HEK293 (cell line): ENCODE results near the gene GBF1.

Experiments
- CTCF ChIA-PET: fragments of 350-600 bp; formaldehyde crosslinking; extraction: SDS; loops from one replicate; lab custom pipeline; 2021; ENCODE audit warnings: antibody characterized with exemption; lab: Yijun Ruan, JAX
- POLR2A ChIA-PET: fragments of 300-600 bp; formaldehyde crosslinking; extraction: SDS; loops from one replicate; lab custom pipeline; 2020; ENCODE audit warnings: antibody characterized with exemption, inconsistent platforms; lab: Yijun Ruan, JAX
- H3K27ac ChIP-seq: fragments of 200-500 bp; sonication (Bioruptor generic); 2 replicates; pipeline ENCODE4 v1.5.1; 2014; ENCODE audit warnings: low read depth, low read length, control low read depth, inconsistent platforms; ENCODE audit errors: extremely low read depth
- H3K36me3 ChIP-seq, 2 experiments: fragments of 200-500 bp in 1 of 2; sonication (Bioruptor generic) in 1 of 2; 1 replicate in 1 of 2; 2 replicates in 1 of 2; pipeline ENCODE4 v1.5.1; 2014 to 2017; ENCODE audit warnings: inconsistent platforms in 2 of 2, low read length in 2 of 2; ENCODE audit not compliant: control insufficient read depth in 2 of 2, insufficient read depth in 1 of 2
- H3K4me1 ChIP-seq: fragments of 200-500 bp; sonication (Bioruptor generic); 2 replicates; pipeline ENCODE4 v1.5.1; 2014; ENCODE audit warnings: mild to moderate bottlenecking, low read length, inconsistent platforms; ENCODE audit not compliant: control insufficient read depth, insufficient read depth
- H3K4me3 ChIP-seq: 2 replicates; pipeline ENCODE4 v1.5.1; 2011; ENCODE audit warnings: low read depth, mild to moderate bottlenecking, control low read depth, low read length, moderate library complexity
- H3K9me3 ChIP-seq: fragments of 200-500 bp; sonication (Bioruptor generic); 2 replicates; pipeline ENCODE4 v1.5.1; 2014; ENCODE audit warnings: low read depth, low read length, inconsistent platforms; ENCODE audit not compliant: control insufficient read depth, insufficient read depth
- OSR2 ChIP-seq: fragments of 450-650 bp; formaldehyde crosslinking; IDR thresholded peaks from 2 replicates; pipeline ENCODE4 v1.5.1; 2016; ENCODE audit warnings: missing biosample characterization, missing genetic modification characterization
- OVOL3 ChIP-seq: fragments of 450-650 bp; formaldehyde crosslinking; IDR thresholded peaks from 2 replicates; pipeline ENCODE4 v1.5.1; 2016; ENCODE audit warnings: missing biosample characterization, missing genetic modification characterization
- RBAK ChIP-seq: fragments of 450-650 bp; formaldehyde crosslinking; IDR thresholded peaks from 2 replicates; pipeline ENCODE4 v1.5.1; 2016; ENCODE audit warnings: missing biosample characterization, missing genetic modification characterization
- SP3 ChIP-seq: fragments of 450-650 bp; formaldehyde crosslinking; IDR thresholded peaks from 2 replicates; pipeline ENCODE4 v1.5.1; 2016; ENCODE audit warnings: missing biosample characterization, missing genetic modification characterization
- TCF7L2 ChIP-seq: IDR thresholded peaks from 2 replicates; pipeline ENCODE4 v1.6.1; 2011; ENCODE audit warnings: low read depth, mild to moderate bottlenecking, inconsistent platforms, low read length, moderate library complexity, borderline replicate concordance
- ZBTB21 ChIP-seq: fragments of 450-650 bp; formaldehyde crosslinking; IDR thresholded peaks from 2 replicates; pipeline ENCODE4 v1.5.1; 2017; ENCODE audit warnings: missing biosample characterization, missing genetic modification characterization
- ZFP37 ChIP-seq: fragments of 450-650 bp; formaldehyde crosslinking; IDR thresholded peaks from 2 replicates; pipeline ENCODE4 v1.5.1; 2016; ENCODE audit warnings: missing biosample characterization, missing genetic modification characterization
- ZIC2 ChIP-seq: fragments of 450-650 bp; formaldehyde crosslinking; IDR thresholded peaks from 2 replicates; pipeline ENCODE4 v1.5.1; 2016; ENCODE audit warnings: missing biosample characterization, missing genetic modification characterization
- ZNF112 ChIP-seq: fragments of 450-650 bp; formaldehyde crosslinking; IDR thresholded peaks from 2 replicates; pipeline ENCODE4 v1.5.0; 2017; ENCODE audit warnings: missing biosample characterization, missing genetic modification characterization
- ZNF121 ChIP-seq: fragments of 450-650 bp; formaldehyde crosslinking; IDR thresholded peaks from 2 replicates; pipeline ENCODE4 v1.5.1; 2016; ENCODE audit warnings: missing biosample characterization, missing genetic modification characterization
- ZNF138 ChIP-seq: fragments of 450-650 bp; formaldehyde crosslinking; IDR thresholded peaks from 2 replicates; pipeline ENCODE4 v1.5.1; 2016; ENCODE audit warnings: missing biosample characterization, missing genetic modification characterization, borderline replicate concordance
- ZNF157 ChIP-seq: fragments of 450-650 bp; formaldehyde crosslinking; IDR thresholded peaks from 2 replicates; pipeline ENCODE4 v1.5.1; 2016; ENCODE audit warnings: missing biosample characterization, missing genetic modification characterization
- ZNF16 ChIP-seq: fragments of 450-650 bp; formaldehyde crosslinking; IDR thresholded peaks from 2 replicates; pipeline ENCODE4 v1.5.1; 2016; ENCODE audit warnings: low read depth, missing biosample characterization, missing genetic modification characterization
- ZNF174 ChIP-seq: fragments of 450-650 bp; formaldehyde crosslinking; IDR thresholded peaks from 2 replicates; pipeline ENCODE4 v1.5.0; 2017; ENCODE audit warnings: missing biosample characterization, mild to moderate bottlenecking, missing genetic modification characterization
- ZNF350 ChIP-seq: fragments of 450-650 bp; formaldehyde crosslinking; IDR thresholded peaks from 2 replicates; pipeline ENCODE4 v1.5.0; 2017; ENCODE audit warnings: missing biosample characterization, mild to moderate bottlenecking, missing genetic modification characterization
- ZNF48 ChIP-seq: fragments of 450-650 bp; formaldehyde crosslinking; IDR thresholded peaks from 2 replicates; pipeline ENCODE4 v1.5.1; 2016; ENCODE audit warnings: missing biosample characterization, missing genetic modification characterization
- ZNF510 ChIP-seq: fragments of 450-650 bp; formaldehyde crosslinking; IDR thresholded peaks from 2 replicates; pipeline ENCODE4 v1.5.1; 2018; ENCODE audit warnings: mild to moderate bottlenecking, missing genetic modification characterization, missing biosample characterization; ENCODE audit not compliant: insufficient replicate concordance
- ZNF610 ChIP-seq: fragments of 450-650 bp; formaldehyde crosslinking; IDR thresholded peaks from 2 replicates; pipeline ENCODE4 v1.5.1; 2016; ENCODE audit warnings: missing biosample characterization, missing genetic modification characterization, borderline replicate concordance
- ZNF658 ChIP-seq: fragments of 450-650 bp; formaldehyde crosslinking; IDR thresholded peaks from 2 replicates; pipeline ENCODE4; 2016; ENCODE audit warnings: missing biosample characterization, missing genetic modification characterization
- ZNF660 ChIP-seq: fragments of 450-650 bp; IDR thresholded peaks from 2 replicates; pipeline ENCODE4 v1.5.1; 2018; ENCODE audit warnings: missing biosample characterization, mild to moderate bottlenecking, missing genetic modification characterization
- ZNF692 ChIP-seq: fragments of 450-650 bp; formaldehyde crosslinking; IDR thresholded peaks from 2 replicates; pipeline ENCODE4 v1.5.1; 2016; ENCODE audit warnings: missing biosample characterization, missing genetic modification characterization
- ZNF777 ChIP-seq: fragments of 450-650 bp; formaldehyde crosslinking; IDR thresholded peaks from 2 replicates; pipeline ENCODE4 v1.5.1; 2017; ENCODE audit warnings: missing biosample characterization, missing genetic modification characterization, borderline replicate concordance
- TF ChIP-seq, protein P1 (sequence below): fragments of 450-650 bp; formaldehyde crosslinking; IDR thresholded peaks from 2 replicates; pipeline ENCODE4 v1.5.1; 2016; ENCODE audit warnings: missing biosample characterization, missing genetic modification characterization

Gene GBF1

GRCh38 chr10:102200751-102201640 is 44.3 kb upstream of the GBF1 start:
- ChIA-PET POLR2A (no interaction called here), CTCF (interaction anchor here (0.6 kb wide), 2 partner anchors 31 to 152 kb away, joined by 3 read pairs; no protein-coding TSS in a partner anchor)

DNA sequence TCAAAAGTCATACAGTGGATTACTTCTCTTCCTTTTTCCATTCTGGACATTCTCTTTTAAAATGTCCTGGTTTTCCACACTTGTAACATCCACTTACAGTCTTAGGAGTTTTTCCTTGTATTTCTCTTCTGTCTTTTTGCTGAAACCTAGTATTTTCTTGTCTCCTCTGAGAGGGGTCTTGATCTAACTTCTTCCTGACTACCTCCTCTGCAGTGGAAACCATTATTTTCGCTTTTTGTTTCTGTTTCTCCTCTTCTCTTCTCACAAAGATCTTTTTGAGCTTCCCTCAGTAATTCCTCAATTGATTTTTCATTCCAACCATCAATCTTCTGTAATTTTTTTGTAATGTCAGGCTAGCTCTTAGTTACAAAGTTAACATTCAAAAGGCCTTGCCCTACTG is 42.9 kb upstream of the GBF1 start:
- ChIA-PET CTCF (interaction anchor here (0.8 kb wide), 1 partner anchor 28 kb away, joined by 3 read pairs; no protein-coding TSS in a partner anchor), POLR2A (no interaction called here)
- H3K9me3 ChIP-seq, result no peaks in the 10 kb centered on the region
- no peaks in the 10 kb centered on the region for H3K4me1 ChIP-seq
- H3K4me3 ChIP-seq, result no peak overlapping the region
- no peaks in the 10 kb centered on the region for H3K36me3 ChIP-seq
- TF ChIP-seq ZNF510 (tag by site-specific recombination) (no peak), ZNF777 (no peak), ZNF157 (tag by site-specific recombination) (no peak), ZNF658 (tag by site-specific recombination) (no peak), ZNF350 (tag by site-specific recombination) (no peak), SP3 (tag by site-specific recombination) (no peak), OVOL3 (tag by site-specific recombination) (no peak), ZNF16 (no peak), ZFP37 (no peak), ZBTB21 (tag by site-specific recombination) (no peak), ZNF112 (tag by site-specific recombination) (no peak)
- H3K27ac ChIP-seq, result no peak overlapping the region

More at GRCh38 chr10:102200751-102201640, 44.3 kb upstream of the GBF1 start:
- peak; percentile 7 for TF ChIP-seq ZNF510 (tag by site-specific recombination)
- no peak for TF ChIP-seq ZNF660 (tag by site-specific recombination)
- no peak for TF ChIP-seq ZNF138 (tag by site-specific recombination)
- 0 out of 2 replicates have a peak, but pooled peaks have one; percentile 25 for TF ChIP-seq ZNF610 (tag by site-specific recombination)
- peak; percentile 28; the same call in 1 of the 2 replicates for TF ChIP-seq RBAK
- Histone ChIP-seq H3K4me3 (no peak overlapping the region), H3K36me3 (no peaks in the 10 kb centered on the region), H3K4me1 (no peaks in the 10 kb centered on the region), H3K27ac (no peak overlapping the region), H3K9me3 (no peaks in the 10 kb centered on the region)

- no peaks in the 10 kb centered on the region for H3K36me3 ChIP-seq
- 0 out of 2 replicates have a peak, but pooled peaks cover 2% of the 10 kb centered on the region for H3K4me1 ChIP-seq
- ChIA-PET CTCF (interaction anchor here (0.6 to 2.5 kb wide), 7 partner anchors 21 to 588 kb away, joined by 3 to 12 read pairs (median 3); no protein-coding TSS in a partner anchor), POLR2A (no interaction called here)
- H3K27ac ChIP-seq, result no peak overlapping the region
- no peaks in the 10 kb centered on the region for H3K9me3 ChIP-seq
- H3K4me3 ChIP-seq, result no peak overlapping the region
- TF ChIP-seq, protein P1, sequence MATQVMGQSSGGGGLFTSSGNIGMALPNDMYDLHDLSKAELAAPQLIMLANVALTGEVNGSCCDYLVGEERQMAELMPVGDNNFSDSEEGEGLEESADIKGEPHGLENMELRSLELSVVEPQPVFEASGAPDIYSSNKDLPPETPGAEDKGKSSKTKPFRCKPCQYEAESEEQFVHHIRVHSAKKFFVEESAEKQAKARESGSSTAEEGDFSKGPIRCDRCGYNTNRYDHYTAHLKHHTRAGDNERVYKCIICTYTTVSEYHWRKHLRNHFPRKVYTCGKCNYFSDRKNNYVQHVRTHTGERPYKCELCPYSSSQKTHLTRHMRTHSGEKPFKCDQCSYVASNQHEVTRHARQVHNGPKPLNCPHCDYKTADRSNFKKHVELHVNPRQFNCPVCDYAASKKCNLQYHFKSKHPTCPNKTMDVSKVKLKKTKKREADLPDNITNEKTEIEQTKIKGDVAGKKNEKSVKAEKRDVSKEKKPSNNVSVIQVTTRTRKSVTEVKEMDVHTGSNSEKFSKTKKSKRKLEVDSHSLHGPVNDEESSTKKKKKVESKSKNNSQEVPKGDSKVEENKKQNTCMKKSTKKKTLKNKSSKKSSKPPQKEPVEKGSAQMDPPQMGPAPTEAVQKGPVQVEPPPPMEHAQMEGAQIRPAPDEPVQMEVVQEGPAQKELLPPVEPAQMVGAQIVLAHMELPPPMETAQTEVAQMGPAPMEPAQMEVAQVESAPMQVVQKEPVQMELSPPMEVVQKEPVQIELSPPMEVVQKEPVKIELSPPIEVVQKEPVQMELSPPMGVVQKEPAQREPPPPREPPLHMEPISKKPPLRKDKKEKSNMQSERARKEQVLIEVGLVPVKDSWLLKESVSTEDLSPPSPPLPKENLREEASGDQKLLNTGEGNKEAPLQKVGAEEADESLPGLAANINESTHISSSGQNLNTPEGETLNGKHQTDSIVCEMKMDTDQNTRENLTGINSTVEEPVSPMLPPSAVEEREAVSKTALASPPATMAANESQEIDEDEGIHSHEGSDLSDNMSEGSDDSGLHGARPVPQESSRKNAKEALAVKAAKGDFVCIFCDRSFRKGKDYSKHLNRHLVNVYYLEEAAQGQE, result no peak
- no peak for TF ChIP-seq OSR2 (tag by site-specific recombination)
- no peak for TF ChIP-seq ZNF174 (tag by site-specific recombination)
- TF ChIP-seq ZIC2, result no peak
- no peak for TF ChIP-seq TCF7L2
- TF ChIP-seq ZNF48 (tag by site-specific recombination), result no peak
- TF ChIP-seq ZNF692 (tag by site-specific recombination), result peak; percentile 29; the same call in 1 of the 2 replicates
- TF ChIP-seq ZNF121, result no peak
Measured at GRCh38 chr10:102208311-102209035, 36.9 kb upstream of the GBF1 start.
